GM18909 (cell line): Measurements from ENCODE around the gene DISP3.

Source experiments
- ATAC-seq: cut with Tn5 transposase; IDR thresholded peaks from one replicate; pipeline ENCODE4 v1.9.1; 2021; ENCODE audit warnings: mild to moderate bottlenecking; ENCODE audit not compliant: unreplicated experiment, poor library complexity

DISP3 gene

DNA sequence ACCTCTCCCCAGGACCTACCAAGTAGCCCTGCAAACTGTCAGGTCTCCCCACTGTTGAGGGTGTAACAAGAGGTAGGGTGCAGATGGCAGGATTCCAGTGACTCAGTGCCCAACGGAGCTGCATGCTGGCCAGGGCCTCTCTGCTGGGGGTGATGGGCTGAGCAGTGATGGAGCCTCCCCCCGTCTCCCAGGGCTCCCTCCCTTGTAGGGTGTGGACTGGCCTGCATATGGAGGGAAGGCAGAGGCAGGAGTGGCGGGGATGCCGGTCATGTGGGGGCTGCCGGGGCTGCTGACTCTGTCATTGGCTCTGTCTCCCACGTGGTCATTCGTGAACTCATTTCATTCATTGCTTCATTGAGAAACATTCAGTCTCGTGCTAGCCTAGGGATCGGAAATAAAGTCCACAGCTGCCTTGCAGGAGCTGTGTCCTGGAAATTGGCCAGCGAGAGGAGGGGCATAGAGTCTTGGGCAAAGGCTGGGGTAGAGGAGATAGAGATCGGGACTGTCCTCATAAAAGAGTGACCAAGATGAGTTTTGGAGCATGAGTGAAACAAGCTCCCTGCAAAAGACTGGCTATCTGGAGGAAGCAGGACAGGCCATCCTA is 22.9 kb upstream of the DISP3 start:
- ATAC-seq = no peak

DNA sequence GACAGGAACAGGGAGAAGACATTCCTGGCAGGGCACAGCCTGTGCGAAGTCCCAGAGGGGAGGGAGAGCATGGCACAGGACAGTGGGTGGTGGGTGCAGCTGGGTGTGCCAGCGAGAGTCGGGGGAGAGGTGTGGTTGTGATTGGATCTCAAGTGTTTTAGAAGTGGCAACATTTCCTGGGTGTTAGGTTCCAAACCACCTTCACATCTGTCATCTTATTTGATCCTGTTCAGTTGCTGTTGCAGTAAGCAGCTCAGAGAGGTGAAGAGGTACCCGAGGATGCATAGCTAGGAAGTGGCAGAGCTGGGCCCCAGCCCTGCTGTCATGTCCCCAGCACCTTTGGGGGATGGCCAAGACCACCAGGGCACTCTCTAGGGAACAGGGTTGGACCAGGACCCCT is 22.0 kb upstream of the DISP3 start:
- no peak for ATAC-seq

DNA sequence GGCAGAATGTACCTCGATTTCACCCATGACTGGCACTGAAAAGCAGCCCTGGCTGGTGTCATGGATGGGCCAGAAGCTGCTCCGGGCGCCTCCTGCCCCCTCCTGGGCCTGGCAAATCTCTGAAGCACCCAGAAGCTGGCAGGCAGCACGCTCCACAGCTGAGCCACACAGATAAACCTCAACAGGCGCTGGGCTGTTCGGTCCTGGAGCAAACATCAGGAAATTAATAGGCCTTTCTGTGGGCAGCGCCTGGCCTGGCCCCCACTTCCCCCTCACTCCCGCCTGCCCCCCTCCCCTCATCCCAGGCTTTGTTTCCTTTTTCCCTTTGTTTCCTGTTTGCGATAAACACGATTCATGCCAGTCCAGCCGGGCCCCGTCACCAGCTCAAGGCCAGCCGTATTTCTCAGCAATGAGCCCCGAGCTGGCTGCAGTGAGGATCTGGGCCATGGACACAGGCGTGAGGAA is 20.1 kb upstream of the DISP3 start:
- ATAC-seq = no peak

DNA sequence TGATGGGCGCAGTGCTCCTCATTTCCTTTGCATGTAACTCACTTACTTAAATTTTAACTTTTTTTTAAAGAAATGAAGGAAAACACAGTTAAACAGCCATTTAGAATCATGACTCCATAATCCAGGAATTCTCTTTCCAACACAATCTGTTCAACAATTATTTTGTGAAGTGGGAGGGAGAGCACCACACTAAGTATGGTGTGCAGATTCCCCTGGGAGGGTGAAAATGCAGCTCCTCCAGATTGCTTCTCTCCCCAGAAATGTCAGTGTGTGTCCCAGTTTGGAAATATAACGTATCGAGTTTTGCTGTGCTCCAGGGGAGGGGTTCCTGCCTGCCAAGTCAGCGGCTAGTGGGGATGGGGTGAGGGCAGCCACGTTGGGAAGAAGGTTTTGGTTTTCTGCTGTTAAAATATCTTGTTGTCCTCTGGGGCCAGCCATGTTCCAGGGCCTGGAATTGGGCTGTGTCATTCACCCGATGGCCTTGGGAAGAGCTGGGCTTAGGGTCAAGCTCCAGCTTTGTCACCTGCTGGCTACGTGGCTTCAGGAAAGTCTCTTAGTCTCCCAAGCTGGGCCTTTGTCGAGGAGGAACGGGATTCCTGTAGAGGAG is 17.3 kb upstream of the DISP3 start:
- ATAC-seq = no peak

DNA sequence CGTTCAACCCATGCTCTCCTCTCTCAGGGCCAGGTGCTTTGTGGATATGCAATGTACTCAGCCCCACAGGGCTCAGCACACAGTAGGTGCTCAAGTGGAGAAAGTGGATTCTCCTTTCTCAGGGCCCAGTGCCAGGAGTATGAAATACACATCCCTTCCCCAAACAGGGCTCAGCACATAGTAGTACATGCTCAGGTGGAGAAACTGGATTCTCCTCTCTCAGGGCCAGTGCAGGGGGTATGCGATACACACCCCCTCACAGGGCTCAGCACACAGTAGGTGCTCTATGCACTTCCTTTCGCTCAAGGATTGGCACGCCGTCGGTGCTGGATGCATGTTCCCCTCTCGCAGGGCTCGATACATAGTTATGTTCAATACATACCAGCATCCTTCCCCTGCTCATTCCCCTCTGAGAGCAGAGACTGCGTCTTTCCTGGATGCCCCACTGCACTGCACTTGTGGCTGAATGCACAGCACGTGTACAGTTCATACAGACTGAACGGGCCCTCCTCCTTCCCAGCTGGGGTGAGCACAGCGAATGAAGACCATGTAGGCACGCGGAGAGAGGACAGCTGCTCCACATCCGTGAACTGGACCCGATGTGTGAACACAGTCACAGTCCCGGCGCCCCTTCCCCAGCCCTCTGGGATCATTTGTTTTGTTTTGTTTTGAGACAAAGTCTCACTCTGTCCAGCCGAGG is 16.6 kb upstream of the DISP3 start:
- ATAC-seq = no peak

DNA sequence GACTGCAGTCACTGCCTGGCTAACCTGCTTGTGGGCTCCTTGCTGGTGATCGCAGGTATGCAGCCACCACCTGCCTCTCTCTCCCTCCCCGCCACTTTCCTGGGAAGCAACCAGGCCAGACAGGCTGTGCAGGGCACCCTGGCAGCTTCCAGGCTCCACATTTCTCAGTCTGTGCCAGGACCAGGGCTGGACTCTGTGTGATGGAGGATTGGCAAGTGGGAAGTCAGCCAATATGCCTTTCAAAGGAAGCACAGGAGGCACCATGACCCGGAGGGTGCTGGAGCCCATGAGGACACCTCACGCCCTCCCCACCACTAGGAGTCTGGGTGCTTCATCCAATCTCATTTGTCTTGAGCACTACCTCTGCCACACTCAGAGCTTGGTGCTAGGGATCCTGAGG is 15.8 kb upstream of the DISP3 start:
- no peak for ATAC-seq

DNA sequence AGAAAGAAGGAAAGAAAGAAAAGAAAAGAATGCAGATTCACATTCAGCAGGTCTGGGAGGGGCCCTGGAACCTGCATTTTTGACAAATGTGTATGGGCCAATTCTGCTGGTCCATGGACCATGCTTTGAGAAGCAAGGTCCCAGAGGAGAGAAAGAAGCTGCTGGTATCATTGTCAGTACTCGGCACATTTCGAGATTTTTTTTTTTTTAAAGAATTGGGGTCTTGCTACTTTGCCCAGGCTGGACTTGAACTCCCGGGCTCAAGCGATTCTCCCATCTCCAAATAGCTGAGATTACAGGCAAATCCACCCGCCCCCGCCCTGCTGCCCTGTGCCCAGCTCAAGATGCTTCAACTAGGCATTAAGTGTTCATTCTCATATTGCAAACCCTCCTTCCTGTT is 13.6 kb upstream of the DISP3 start:
- ATAC-seq = no peak

DNA sequence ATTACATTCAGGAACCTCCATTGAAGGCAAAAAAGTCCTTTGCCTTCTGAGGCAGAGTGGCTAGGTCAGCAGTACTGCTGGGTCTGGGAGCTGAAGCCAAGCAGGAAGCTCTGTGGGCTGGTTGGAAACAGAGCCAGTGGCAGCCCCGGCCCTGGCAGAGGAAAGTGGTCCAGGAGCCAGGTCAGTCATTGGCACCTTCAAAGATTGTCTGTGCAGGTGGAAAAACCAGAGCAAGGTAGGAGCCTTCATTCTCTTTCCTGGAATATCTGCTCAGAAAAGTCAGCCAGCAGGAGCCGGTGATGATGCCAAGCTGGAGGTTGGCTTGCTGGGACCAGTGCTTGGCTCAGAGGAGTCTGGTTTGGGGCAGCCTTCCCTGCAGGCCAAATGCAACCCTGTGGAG is 12.5 kb upstream of the DISP3 start:
- ATAC-seq = no peak

DNA sequence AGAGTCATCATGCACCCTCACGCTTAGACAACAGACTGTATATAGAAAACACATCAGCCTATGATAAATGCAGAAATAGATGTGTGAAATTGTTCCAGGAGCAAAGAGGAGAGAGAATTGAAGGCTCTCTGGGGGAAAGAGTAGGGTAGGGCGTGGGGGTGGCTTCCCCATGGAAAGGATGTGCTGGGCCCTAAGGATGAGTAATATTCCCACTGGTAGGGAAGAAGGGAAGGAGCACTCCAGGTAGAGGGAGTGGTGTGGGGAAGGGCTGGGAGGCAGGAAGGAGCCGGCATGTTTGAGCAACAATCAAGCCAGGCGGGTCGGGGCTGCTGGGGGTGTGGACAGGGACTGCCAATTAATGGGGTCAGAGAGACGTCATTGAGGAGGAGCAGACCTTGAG is 10.1 kb upstream of the DISP3 start:
- no peak for ATAC-seq

DNA sequence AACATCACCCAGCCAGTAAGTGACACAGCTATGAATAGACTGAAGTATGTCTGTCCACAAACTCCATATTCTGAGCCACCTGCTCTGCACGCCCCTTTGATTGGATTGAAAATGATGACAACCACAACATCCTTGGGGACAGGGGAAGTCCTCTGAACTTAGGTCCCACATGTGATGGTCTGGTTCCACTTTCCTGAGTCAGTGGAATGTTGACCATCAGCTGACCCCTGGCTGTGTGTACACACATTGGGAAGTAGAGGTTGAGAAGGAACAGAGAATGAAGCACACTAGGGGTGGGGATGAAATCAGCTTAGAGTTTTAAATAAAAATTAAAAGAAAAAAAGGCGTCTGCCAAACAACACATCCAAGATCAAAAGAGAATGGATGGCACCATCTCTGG is 8.0 kb upstream of the DISP3 start:
- ATAC-seq = no peak

DNA sequence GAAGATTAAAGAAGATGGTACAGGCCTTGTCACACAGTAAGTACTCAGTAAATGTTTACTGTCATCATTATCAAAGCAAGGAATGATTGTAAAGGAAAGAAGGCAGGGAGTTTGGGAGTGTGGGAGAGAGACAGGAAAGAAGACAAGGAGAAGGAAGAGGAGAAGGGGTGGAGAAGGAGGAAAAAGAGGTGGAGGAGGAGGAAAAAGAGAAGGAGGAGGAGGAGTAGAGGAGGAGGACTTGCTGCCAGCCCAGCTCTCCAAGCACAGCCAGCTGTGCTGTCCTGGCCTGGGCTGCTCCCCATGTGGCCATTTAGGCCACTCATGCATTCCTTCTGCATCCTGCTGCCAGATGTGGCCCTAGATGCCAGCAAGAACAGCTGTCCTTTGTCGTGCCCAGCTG is 7.5 kb upstream of the DISP3 start:
- ATAC-seq = no peak

DNA sequence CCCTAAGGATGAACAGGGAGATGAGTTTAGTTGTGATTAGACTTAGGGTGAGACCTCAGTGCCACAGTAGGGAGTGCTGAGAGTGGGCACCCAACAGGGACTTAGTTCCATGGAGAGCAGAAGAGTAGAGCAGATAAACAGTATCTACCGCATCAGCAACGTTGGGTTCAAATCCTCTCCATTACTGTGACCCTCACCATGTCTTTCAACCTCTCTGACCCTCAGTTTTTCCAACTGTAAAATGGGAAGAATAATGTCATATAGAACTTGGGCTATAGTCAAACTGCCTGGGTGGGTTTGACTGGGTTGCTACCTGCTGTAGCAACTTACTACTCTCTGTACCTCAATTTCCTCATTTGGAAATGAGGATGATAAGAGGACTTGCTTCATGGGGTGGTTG is 6.7 kb upstream of the DISP3 start:
- ATAC-seq = no peak

DNA sequence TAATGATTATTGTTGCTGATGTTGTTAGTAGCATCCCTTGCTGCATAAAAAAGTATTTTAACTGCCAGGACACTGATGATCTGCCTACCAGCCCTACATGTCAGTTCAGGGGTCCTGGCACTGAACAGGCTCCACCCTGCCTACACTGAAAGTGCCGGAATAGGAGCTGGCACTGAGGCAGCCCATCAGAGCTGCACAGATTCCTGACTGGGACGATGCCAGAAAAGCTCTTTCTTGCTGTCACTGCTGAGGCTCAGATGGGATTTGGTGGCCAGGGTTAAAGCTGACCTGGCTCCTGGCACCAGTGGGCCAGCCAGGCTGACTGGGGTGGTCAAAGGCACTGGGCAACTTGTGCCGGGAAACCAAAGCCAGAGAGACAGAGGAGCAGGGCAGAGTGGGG is 6.2 kb upstream of the DISP3 start:
- ATAC-seq = no peak

DNA sequence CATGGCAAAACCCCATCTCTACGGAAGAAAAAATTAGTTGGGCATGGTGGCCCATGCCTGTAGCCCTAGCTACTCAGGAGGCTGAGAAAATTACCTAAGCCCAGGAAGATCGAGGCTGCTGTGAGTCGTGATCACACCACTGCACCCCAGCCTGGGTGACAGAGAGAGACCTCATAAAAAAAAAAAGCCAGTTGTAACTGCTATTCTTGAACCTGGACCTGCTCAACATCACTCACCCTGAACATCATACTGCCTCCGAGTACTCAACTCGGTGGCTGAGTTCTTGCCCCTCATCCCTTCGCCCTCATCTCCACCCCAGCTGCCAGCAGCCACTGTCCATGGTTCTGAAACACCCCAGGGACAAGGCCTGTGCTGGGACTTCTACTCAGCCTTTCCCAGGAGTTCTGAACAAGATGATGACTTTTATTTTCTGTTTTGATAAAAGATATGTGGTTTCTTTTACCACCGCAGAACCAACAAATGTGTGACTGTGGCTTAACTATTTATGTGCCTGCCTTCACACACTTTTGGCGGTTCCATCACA is 5.4 kb upstream of the DISP3 start:
- no peak for ATAC-seq

DNA sequence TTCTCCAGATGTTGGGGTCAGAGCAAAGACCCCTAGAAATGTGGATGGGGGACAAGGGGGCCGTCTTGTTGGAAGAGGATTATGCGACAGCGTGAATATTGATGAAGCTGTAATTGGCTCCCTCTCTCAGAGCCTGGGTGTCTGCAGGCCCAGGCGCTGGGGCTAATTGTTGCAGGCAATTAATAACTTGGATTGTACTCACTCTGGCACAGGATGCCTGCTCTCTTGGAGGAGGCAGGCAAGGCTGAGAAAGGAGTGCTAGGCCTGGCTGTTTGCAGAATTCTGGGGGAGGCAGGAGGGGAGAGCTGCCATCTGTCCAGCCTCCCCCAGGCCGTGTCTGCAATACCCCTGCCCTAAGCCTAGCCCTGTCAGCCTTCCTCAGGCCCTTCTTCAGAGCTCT is 4.1 kb upstream of the DISP3 start:
- ATAC-seq = no peak

DNA sequence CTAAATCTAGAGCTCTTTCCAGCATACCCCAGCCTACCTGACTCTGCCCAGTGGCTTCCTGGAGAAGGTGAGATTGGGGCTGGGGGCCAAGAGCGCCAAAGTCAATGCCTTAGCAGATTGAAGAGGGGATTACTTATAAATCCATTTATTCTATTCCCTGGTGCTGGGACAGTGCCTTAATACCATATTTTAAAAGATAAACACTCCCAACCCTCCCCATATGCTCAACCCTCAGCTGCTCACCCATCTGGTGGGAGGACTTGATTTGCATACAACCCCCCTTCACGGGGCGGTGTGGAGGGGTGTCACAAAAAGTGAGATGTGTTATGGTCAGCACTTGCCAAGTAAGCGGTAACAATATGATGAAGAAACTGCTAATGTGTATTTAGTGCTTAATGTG is 3.2 kb upstream of the DISP3 start:
- no peak for ATAC-seq

DNA sequence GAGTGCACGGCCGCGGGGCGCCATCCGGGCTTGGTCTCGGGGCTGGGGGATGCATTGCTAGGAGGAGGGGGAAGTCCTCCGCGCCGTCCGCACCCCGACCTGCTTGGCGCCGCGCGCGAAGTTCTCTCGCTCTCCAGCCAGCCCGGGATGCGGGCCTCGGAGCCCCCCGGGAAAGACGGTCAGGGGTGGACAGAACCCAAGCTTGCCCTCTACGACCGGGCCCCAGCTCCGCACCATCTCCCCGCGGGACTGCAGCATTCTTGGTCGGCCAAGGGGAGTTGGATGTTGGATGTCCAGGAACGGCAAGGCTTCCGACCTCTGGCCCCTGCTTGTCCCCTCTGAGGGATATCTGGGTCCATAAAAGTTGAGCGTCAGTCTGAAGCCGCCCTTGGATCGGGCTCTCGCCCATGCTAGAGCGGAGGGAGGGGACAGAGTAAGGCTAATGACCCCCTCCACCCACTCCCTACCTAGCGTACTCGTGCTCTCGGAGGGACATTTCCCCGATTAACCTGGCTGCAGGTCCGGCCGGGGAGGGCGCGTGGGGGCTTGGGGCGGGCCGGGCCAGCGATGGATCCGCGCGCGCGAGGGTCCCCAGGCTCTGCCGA is 522 bp downstream of the DISP3 start:
- ATAC-seq = no peak

DNA sequence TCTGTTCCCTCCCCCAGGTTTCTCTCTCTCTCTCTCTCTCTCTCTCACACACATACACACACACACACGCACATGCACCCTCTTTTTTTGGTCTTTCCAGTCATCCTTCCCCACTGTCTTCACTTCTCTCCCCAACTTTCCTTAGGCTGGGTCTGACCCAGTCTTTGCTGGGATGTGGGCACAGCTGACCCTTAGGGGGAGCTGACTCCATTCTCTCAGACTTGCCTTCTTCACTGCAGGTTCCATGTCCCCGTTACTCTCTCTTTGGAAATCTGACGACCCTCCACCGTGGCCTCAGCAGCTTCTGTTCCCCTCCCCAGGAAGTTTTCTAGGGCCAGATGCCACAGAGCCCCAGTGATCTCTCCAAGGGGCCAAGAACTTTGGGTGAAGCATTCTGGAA is 2.1 kb downstream of the DISP3 start:
- no peak for ATAC-seq

DNA sequence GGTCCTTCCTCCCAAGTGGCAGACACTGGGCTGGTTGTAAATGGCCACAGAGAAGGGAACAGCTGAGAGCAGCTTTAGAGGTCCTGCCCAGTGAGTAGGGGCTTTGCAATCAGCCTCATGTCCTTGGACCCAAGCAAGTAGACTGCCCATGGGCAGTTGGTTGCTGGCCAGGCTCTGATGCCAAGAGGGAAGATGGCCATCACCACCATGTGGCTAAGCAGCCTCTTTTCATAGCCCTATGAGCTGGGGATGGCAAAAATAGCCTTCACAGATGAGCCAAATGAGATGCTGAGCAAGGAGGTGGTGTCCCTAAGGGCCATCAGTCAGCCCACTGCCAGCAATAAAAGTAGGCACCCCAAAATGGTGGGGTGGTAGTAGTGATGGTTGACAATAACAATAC is 3.2 kb downstream of the DISP3 start:
- ATAC-seq = no peak

DNA sequence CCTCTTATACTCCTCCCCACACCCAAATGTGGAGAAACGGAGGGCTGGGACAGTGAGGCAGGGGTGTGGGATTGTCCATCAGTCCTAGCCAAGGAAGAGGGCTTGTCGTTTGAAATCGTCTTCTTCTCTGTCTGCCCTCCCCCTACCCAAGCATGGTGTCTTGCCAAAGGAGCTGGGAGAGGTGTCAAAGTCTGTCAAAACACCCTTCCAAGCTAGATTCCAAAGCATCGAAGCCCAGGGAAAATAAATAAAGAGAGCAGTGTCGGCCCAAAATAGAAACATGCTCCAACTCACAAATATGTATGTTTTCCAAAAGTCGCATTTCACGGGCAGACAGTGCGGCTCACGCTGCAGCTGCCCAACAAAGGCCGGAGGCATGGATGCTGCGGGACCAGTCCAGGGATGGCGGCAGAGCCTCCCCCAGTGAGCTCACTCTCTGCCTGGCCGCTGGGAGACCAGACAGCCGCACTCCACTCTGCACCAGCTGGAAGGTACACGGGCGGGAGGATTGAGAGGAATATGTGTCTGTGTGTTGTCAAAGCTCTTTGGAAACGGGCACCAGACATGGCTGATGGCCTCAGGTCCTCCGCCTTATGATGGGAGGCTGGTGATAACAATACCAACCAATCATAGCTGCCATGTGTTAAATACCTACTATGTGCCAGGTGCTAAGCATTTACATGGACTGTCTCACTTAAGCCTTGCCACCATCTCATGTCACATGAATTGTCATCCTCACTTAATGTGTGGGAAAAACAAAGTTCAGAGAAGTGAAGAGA is 3.9 kb downstream of the DISP3 start:
- ATAC-seq = no peak
